CD14-positive monocyte (primary cell): Measurements from ENCODE around the gene BACE2. TPM values are rescaled to one million over a fixed set of nuclear protein-coding genes. Genes with fewer than 3 reads are reported as not detected.

ENCODE experiments used
- DNase-seq, 3 donors: peaks; one replicate each; pipeline ENCODE4 v3.0.0-alpha.2; 2011 to 2022
- H2AFZ ChIP-seq: 2 replicates; pipeline ENCODE4 v1.6.0; 2012; ENCODE audit warnings: mild to moderate bottlenecking, low read depth, low read length, inconsistent platforms; ENCODE audit not compliant: insufficient read depth, poor library complexity, severe bottlenecking
- H3K27ac ChIP-seq, 2 donors: 1 replicate in 1 of 2; 2 replicates in 1 of 2; pipeline ENCODE4 v1.5.1; 2012 to 2013; ENCODE audit warnings: low read length in 2 of 2, control low read depth in 1 of 2, inconsistent platforms in 1 of 2, low read depth in 1 of 2, mild to moderate bottlenecking in 1 of 2
- H3K27me3 ChIP-seq, 2 donors: one replicate each; pipeline versions ENCODE4 v1.6.0 to v1.6.1; 2011 to 2013; ENCODE audit warnings: low read length in 2 of 2; ENCODE audit not compliant: control insufficient read depth in 2 of 2, insufficient read depth in 2 of 2
- H3K36me3 ChIP-seq, 2 donors: replicated peaks in 1 of 2; 1 replicate in 1 of 2; 2 replicates in 1 of 2; pipeline versions ENCODE4 v1.5.1 to v1.6.1; 2012 to 2013; ENCODE audit warnings: low read length in 2 of 2, control low read depth in 1 of 2, inconsistent platforms in 1 of 2, mild to moderate bottlenecking in 1 of 2; ENCODE audit not compliant: insufficient read depth in 2 of 2, control insufficient read depth in 1 of 2
- H3K4me1 ChIP-seq, 2 donors: 1 replicate in 1 of 2; 2 replicates in 1 of 2; pipeline versions ENCODE4 v1.5.1 to v1.6.1; 2012 to 2013; ENCODE audit warnings: low read length in 2 of 2, control low read depth in 1 of 2, inconsistent platforms in 1 of 2, mild to moderate bottlenecking in 1 of 2, moderate library complexity in 1 of 2; ENCODE audit not compliant: insufficient read depth in 2 of 2, control insufficient read depth in 1 of 2
- H3K4me2 ChIP-seq: replicated peaks from 2 replicates; pipeline ENCODE3; 2012; ENCODE audit warnings: low read length, moderate library complexity, mild to moderate bottlenecking; ENCODE audit not compliant: poor library complexity, severe bottlenecking; ENCODE audit errors: extremely low read depth
- H3K4me3 ChIP-seq, 3 experiments: fragments of 200-600 bp in 1 of 3; sonication (generic) in 1 of 3; replicated peaks in 1 of 3; 1 replicate in 2 of 3; 2 replicates in 1 of 3; pipeline ENCODE4 v1.5.1; 2011 to 2013; ENCODE audit warnings: low read length in 3 of 3, mild to moderate bottlenecking in 3 of 3, control low read depth in 2 of 3, low read depth in 2 of 3, inconsistent platforms in 1 of 3, moderate library complexity in 1 of 3
- H3K79me2 ChIP-seq: 2 replicates; pipeline ENCODE4 v1.6.0; 2012; ENCODE audit warnings: mild to moderate bottlenecking, control low read depth, inconsistent platforms, low read length, moderate library complexity; ENCODE audit not compliant: insufficient read depth
- H3K9ac ChIP-seq: 2 replicates; pipeline ENCODE4 v1.6.0; 2017; ENCODE audit warnings: low read length, mild to moderate bottlenecking; ENCODE audit not compliant: insufficient read depth, poor library complexity, severe bottlenecking
- H3K9me3 ChIP-seq, 2 donors: replicated peaks in 1 of 2; 1 replicate in 1 of 2; 2 replicates in 1 of 2; pipeline versions ENCODE4 v1.5.1 to v1.6.1; 2012 to 2013; ENCODE audit warnings: low read length in 2 of 2, control low read depth in 1 of 2; ENCODE audit not compliant: control insufficient read depth in 1 of 2, insufficient read depth in 1 of 2
- H4K20me1 ChIP-seq: 2 replicates; pipeline ENCODE4 v1.6.0; 2012; ENCODE audit warnings: mild to moderate bottlenecking, low read length, control low read depth, moderate library complexity; ENCODE audit not compliant: insufficient read depth
- H3K27ac Mint-ChIP-seq, 7 donors: one replicate each; pipeline ENCODE4 v1.8.0; 2020; ENCODE audit warnings: mild to moderate bottlenecking in 7 of 7, mixed read lengths in 7 of 7, moderate library complexity in 6 of 7, inconsistent platforms in 2 of 7
- H3K27me3 Mint-ChIP-seq, 3 donors: one replicate each; pipeline ENCODE4 v1.8.0; 2021 to 2022; ENCODE audit warnings: low read depth in 3 of 3, mild to moderate bottlenecking in 3 of 3, mixed read lengths in 3 of 3, moderate library complexity in 3 of 3, inconsistent platforms in 1 of 3
- H3K36me3 Mint-ChIP-seq, 2 donors: one replicate each; pipeline ENCODE4 v1.8.0; 2020; ENCODE audit warnings: mixed read lengths in 2 of 2, inconsistent platforms in 1 of 2, mild to moderate bottlenecking in 1 of 2
- H3K4me1 Mint-ChIP-seq: one replicate; pipeline ENCODE4 v1.8.0; 2020; ENCODE audit warnings: mild to moderate bottlenecking, mixed read lengths
- H3K4me3 Mint-ChIP-seq, 2 donors: one replicate each; pipeline ENCODE4 v1.8.0; 2020; ENCODE audit warnings: mild to moderate bottlenecking in 2 of 2, mixed read lengths in 2 of 2, moderate library complexity in 1 of 2
- H3K9me3 Mint-ChIP-seq, 7 donors: one replicate each; pipeline ENCODE4 v1.8.0; 2020 to 2022; ENCODE audit warnings: mixed read lengths in 7 of 7, mild to moderate bottlenecking in 6 of 7, moderate library complexity in 6 of 7, inconsistent platforms in 2 of 7
- WGBS: methylation state at CpG from one replicate; pipeline ENCODE4 v1.1.5; 2013; ENCODE audit warnings: missing lambda C conversion rate; ENCODE audit not compliant: insufficient coverage; 5-methylcytosine and 5-hydroxymethylcytosine counted together
- intact Hi-C, 2 donors: fragments of 100-400 bp; cut with micrococcal nuclease; formaldehyde crosslinking; loops; one replicate each; pipeline versions ENCODE4 v1.15.0 to v1.15.1; 2023
- polyA plus RNA-seq, 3 donors: library from polyadenylated mRNA; depleted of rRNA in 1 of 3; unstranded in 2 of 3; stranded (reverse) in 1 of 3; fragments of 300-500 nt in 2 of 3; fragments of >200 nt in 1 of 3; fragmentation: Illumina TruSeq in 2 of 3; gene quantifications; 1 replicate in 2 of 3; 2 replicates in 1 of 3; pipeline ENCODE4 v1.2.3, GENCODE V29; 2012 to 2021
- TF ChIP-seq, protein P1 (sequence below): fragments of 200-600 bp; IDR thresholded peaks from one replicate; pipeline ENCODE4 v1.8.0; 2022; ENCODE audit warnings: antibody characterized with exemption, mild to moderate bottlenecking

BACE2 gene
- polyA plus RNA-seq, 3 donors: 0.05 to 0.26 TPM; not detected in 1

- Histone ChIP-seq H3K79me2 (no peaks in the 10 kb centered on the region), H3K36me3 (no peaks in the 10 kb centered on the region), H3K4me1 (peaks cover 0 to 3% of the 10 kb centered on the region in 2 donors), H3K4me3 (no peak overlapping the region), H3K27ac (no peak overlapping the region), H3K27me3 (peaks cover 14 to 20% of the 10 kb centered on the region in 2 donors), H3K9ac (no peak overlapping the region), H3K9me3 (peaks cover 0 to 13% of the 10 kb centered on the region in 2 donors), H4K20me1 (no peaks in the 10 kb centered on the region), H3K4me2 (no peak overlapping the region), H2AFZ (no peak overlapping the region)
- no peak overlapping the region for H3K4me3 Mint-ChIP-seq
- H3K4me1 Mint-ChIP-seq: peaks cover 2% of the 10 kb centered on the region
- intact Hi-C loops: no loop called here
- H3K27ac Mint-ChIP-seq: peak overlapping the region in 1 of 7 donors; percentile 53
- peaks cover 18 to 31% (median 21%) of the 10 kb centered on the region in 3 donors for H3K27me3 Mint-ChIP-seq
- TF ChIP-seq, protein P1, sequence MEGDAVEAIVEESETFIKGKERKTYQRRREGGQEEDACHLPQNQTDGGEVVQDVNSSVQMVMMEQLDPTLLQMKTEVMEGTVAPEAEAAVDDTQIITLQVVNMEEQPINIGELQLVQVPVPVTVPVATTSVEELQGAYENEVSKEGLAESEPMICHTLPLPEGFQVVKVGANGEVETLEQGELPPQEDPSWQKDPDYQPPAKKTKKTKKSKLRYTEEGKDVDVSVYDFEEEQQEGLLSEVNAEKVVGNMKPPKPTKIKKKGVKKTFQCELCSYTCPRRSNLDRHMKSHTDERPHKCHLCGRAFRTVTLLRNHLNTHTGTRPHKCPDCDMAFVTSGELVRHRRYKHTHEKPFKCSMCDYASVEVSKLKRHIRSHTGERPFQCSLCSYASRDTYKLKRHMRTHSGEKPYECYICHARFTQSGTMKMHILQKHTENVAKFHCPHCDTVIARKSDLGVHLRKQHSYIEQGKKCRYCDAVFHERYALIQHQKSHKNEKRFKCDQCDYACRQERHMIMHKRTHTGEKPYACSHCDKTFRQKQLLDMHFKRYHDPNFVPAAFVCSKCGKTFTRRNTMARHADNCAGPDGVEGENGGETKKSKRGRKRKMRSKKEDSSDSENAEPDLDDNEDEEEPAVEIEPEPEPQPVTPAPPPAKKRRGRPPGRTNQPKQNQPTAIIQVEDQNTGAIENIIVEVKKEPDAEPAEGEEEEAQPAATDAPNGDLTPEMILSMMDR: no peak
- WGBS: 95% methylated on average over 12 of the region's 20 CpGs
- no peak for DNase-seq
- H3K36me3 Mint-ChIP-seq: peaks cover 0 to 2% of the 10 kb centered on the region in 2 donors
- H3K9me3 Mint-ChIP-seq: peaks cover 0 to 4% (median 0%) of the 10 kb centered on the region in 7 donors
Measured at GRCh38 chr21:41321211-41321907, 153.4 kb downstream of the BACE2 start.

DNA sequence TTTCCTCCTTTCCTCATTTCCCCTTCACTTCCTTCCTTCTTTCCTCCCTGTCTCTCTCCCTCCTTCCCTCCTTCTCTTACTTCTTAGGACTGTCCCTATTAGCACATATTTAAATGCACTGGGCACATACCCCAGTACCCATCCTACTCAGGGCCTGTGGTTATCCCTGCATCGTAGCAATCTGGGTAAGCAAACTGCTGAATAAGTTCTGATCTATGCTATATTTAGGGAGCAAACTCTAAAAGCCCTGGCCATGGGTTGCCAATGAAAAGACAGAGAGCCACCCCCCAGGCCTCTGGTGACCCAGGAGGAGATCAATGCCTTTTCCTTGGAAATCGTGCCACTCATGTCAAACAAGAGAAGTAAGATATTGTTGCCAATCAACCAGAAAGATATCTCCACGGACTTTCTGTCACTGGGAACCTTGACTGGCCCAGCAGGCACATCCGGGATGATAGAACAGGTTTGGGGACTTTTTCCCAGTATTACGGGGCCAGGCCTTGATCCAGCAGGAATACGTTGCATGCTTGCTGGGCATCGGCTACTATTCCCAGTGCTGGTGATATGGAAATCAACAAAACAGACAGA lies 154.0 kb downstream of the BACE2 start:
- intact Hi-C loops: no loop called here
- Histone ChIP-seq H3K27ac (no peak overlapping the region), H3K9ac (no peak overlapping the region), H4K20me1 (no peaks in the 10 kb centered on the region), H3K4me3 (no peak overlapping the region), H3K9me3 (peaks cover 0 to 7% of the 10 kb centered on the region in 2 donors), H3K79me2 (no peaks in the 10 kb centered on the region), H3K4me2 (no peak overlapping the region), H2AFZ (no peak overlapping the region), H3K27me3 (peaks cover 9 to 16% of the 10 kb centered on the region in 2 donors), H3K36me3 (no peaks in the 10 kb centered on the region), H3K4me1 (peaks cover 0 to under 1% of the 10 kb centered on the region in 2 donors)
- WGBS: 92% methylated on average over 6 of the region's 7 CpGs
- no peak for DNase-seq
- Mint-ChIP-seq H3K4me3 (no peak overlapping the region), H3K36me3 (peaks cover 0 to 2% of the 10 kb centered on the region in 2 donors), H3K4me1 (peaks cover 2% of the 10 kb centered on the region), H3K9me3 (peaks cover 0 to 4% (median 0%) of the 10 kb centered on the region in 7 donors), H3K27me3 (peaks cover 14 to 25% (median 16%) of the 10 kb centered on the region in 3 donors), H3K27ac (peak overlapping the region in 1 of 7 donors; percentile 53)
- TF ChIP-seq, protein P1: no peak
